D721Med (cell line): ENCODE data around the gene TTC23.

Source experiments
- DNase-seq: peaks from one replicate; pipeline ENCODE4 v3.0.0; 2011; ENCODE audit warnings: low spot score; ENCODE audit not compliant: insufficient read length
- FAIRE-seq: peaks from 2 replicates; lab custom pipeline; 2011; peaks lifted over from hg19 to GRCh38; lab: Jason Lieb, UNC
- CTCF ChIP-seq: IDR thresholded peaks from 2 replicates; pipeline ENCODE4 v1.5.1; 2012; ENCODE audit warnings: mild to moderate bottlenecking, control low read depth; ENCODE audit not compliant: insufficient read depth; ENCODE audit errors: missing control alignments

Gene TTC23

GRCh38 chr15:99155961-99156443 lies 93.4 kb downstream of the TTC23 start:
- FAIRE-seq (no peak), DNase-seq (no peak)
- no peak for TF ChIP-seq CTCF

- DNase-seq = no peak
- no peak for TF ChIP-seq CTCF
Measured at GRCh38 chr15:99154271-99154670, 95.1 kb downstream of the TTC23 start.

GRCh38 chr15:99153026-99153535 lies 96.3 kb downstream of the TTC23 start:
- FAIRE-seq (no peak), DNase-seq (no peak)
- TF ChIP-seq CTCF = no peak

More at GRCh38 chr15:99154271-99154670, 95.1 kb downstream of the TTC23 start:
- FAIRE-seq = no peak

GRCh38 chr15:99151156-99151555 lies 98.2 kb downstream of the TTC23 start:
- DNase-seq = no peak
- no peak for FAIRE-seq
- TF ChIP-seq CTCF = no peak

- FAIRE-seq (no peak), DNase-seq (no peak)
- no peak for TF ChIP-seq CTCF
Measured at GRCh38 chr15:99149366-99149765, 100.0 kb downstream of the TTC23 start.

- TF ChIP-seq CTCF = no peak
- FAIRE-seq (no peak), DNase-seq (no peak)
Measured at GRCh38 chr15:99148851-99149276, 100.5 kb downstream of the TTC23 start.

GRCh38 chr15:99146661-99147060 lies 102.7 kb downstream of the TTC23 start:
- DNase-seq (no peak), FAIRE-seq (no peak)
- no peak for TF ChIP-seq CTCF
